OCI-M1 (cell line): ENCODE results near the gene ANKRD27.

Experiments
- DNase-seq: peaks from one replicate; lab custom pipeline; 2025; lab: John Stamatoyannopoulos, UW

Gene ANKRD27

DNA sequence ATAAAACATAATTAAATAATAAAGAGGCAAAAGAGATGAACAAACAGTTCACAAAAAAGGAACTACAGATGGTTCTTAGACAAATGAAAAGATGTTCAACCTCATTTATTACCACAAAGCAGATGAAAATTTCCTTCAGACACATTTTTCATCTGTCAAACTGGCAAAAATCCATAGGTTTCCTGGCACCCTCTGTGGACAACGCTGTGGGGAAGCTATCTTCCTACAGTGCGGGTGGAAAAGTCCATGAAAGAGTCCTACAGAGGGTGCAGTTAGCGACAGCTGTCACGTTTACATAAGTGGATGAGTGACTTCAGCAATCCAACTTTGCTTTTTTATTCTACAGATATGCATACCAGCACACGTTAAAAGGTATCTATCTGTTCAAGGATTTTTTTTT is 124.3 kb downstream of the ANKRD27 start:
- DNase-seq, result no peak
